Liver (tissue), 9 donors: ENCODE results near the gene DDX55. TPM values are rescaled to one million over a fixed set of nuclear protein-coding genes. Genes with fewer than 3 reads are reported as not detected.

Experiments used
- DNase-seq: peaks from one replicate; pipeline ENCODE4 v3.0.0-alpha.2; 2017; ENCODE audit warnings: low spot score
- H3K27ac ChIP-seq, 2 donors: one replicate each; pipeline ENCODE4 v1.7.0; 2013; ENCODE audit warnings: inconsistent platforms in 2 of 2, low read length in 2 of 2, control low read depth in 1 of 2, low read depth in 1 of 2, mild to moderate bottlenecking in 1 of 2
- H3K27me3 ChIP-seq, 4 donors: one replicate each; pipeline versions ENCODE4 v1.6.1 to v1.7.0; 2013; ENCODE audit warnings: low read length in 3 of 4, inconsistent platforms in 1 of 4, mild to moderate bottlenecking in 1 of 4, moderate library complexity in 1 of 4; ENCODE audit not compliant: control insufficient read depth in 4 of 4, insufficient read depth in 4 of 4
- H3K36me3 ChIP-seq, 4 donors: one replicate each; pipeline versions ENCODE4 v1.6.1 to v1.7.0; 2013; ENCODE audit warnings: low read length in 3 of 4, mild to moderate bottlenecking in 3 of 4, low read depth in 1 of 4, moderate library complexity in 1 of 4; ENCODE audit not compliant: control insufficient read depth in 4 of 4, insufficient read depth in 3 of 4
- H3K4me1 ChIP-seq, 4 donors: one replicate each; pipeline versions ENCODE4 v1.6.1 to v1.7.0; 2013; ENCODE audit warnings: low read length in 3 of 4, mild to moderate bottlenecking in 3 of 4, moderate library complexity in 1 of 4; ENCODE audit not compliant: control insufficient read depth in 4 of 4, insufficient read depth in 4 of 4
- H3K4me3 ChIP-seq, 3 donors: one replicate each; pipeline versions ENCODE4 v1.6.1 to v1.7.0; 2013; ENCODE audit warnings: low read length in 3 of 3, control low read depth in 1 of 3, low read depth in 1 of 3, mild to moderate bottlenecking in 1 of 3
- H3K9ac ChIP-seq, 2 donors: one replicate each; pipeline ENCODE4 v1.7.0; 2013; ENCODE audit warnings: low read length in 2 of 2, mild to moderate bottlenecking in 2 of 2, moderate library complexity in 2 of 2, control low read depth in 1 of 2, low read depth in 1 of 2
- H3K9me3 ChIP-seq, 4 donors: one replicate each; pipeline versions ENCODE4 v1.6.1 to v1.7.0; 2013; ENCODE audit warnings: low read length in 3 of 4; ENCODE audit not compliant: control insufficient read depth in 4 of 4
- GABPA ChIP-seq, 2 donors: IDR thresholded peaks in 1 of 2; conservative IDR thresholded peaks in 1 of 2; 2 replicates each; pipeline ENCODE4 v1.6.1; 2016; ENCODE audit warnings: antibody characterized with exemption in 2 of 2, mild to moderate bottlenecking in 1 of 2, moderate library complexity in 1 of 2
- HNF4A ChIP-seq, 2 donors: conservative IDR thresholded peaks; 2 replicates each; pipeline ENCODE4 v1.6.1; 2016; ENCODE audit warnings: antibody characterized with exemption in 2 of 2, mild to moderate bottlenecking in 2 of 2
- MAX ChIP-seq: IDR thresholded peaks from 2 replicates; pipeline ENCODE4 v1.6.1; 2016; ENCODE audit warnings: antibody characterized with exemption
- RAD21 ChIP-seq, 2 donors: IDR thresholded peaks; 2 replicates each; pipeline ENCODE4 v1.6.1; 2016; ENCODE audit warnings: antibody characterized with exemption in 2 of 2, mild to moderate bottlenecking in 2 of 2
- REST ChIP-seq: IDR thresholded peaks from 2 replicates; pipeline ENCODE4 v1.6.1; 2016; ENCODE audit warnings: antibody characterized with exemption, mild to moderate bottlenecking
- RXRA ChIP-seq, 2 donors: IDR thresholded peaks; 2 replicates each; pipeline ENCODE4 v1.6.1; 2017 to 2018; ENCODE audit warnings: antibody characterized with exemption in 2 of 2, mild to moderate bottlenecking in 1 of 2
- SP1 ChIP-seq: IDR thresholded peaks from 2 replicates; pipeline ENCODE4 v1.6.1; 2018; ENCODE audit warnings: antibody characterized with exemption, mild to moderate bottlenecking
- ZBTB33 ChIP-seq: IDR thresholded peaks from 2 replicates; pipeline ENCODE4 v1.6.1; 2016; ENCODE audit warnings: antibody characterized with exemption
- WGBS: extraction: QIAGEN DNeasy Blood & Tissue Kit; methylation state at CpG from one replicate; pipeline ENCODE4 v1.1.7; 2013; 5-methylcytosine and 5-hydroxymethylcytosine counted together
- polyA plus RNA-seq, 2 donors: library from polyadenylated mRNA; stranded (reverse) in 1 of 2; unstranded in 1 of 2; fragments of 200-250 nt in 1 of 2; fragments of >200 nt in 1 of 2; fragmentation: Nextera tagmentation in 1 of 2; extraction: Ambion mirVana in 1 of 2; gene quantifications; one replicate each; pipeline versions ENCODE4 v1.2.1 to v1.2.3, GENCODE V29; 2013 to 2015
- total RNA-seq, 2 donors: library from RNA; depleted of rRNA; stranded (reverse); fragments of >200 nt; gene quantifications; one replicate each; pipeline ENCODE4 v1.2.3, GENCODE V29; 2014
- donor health status: healthy.
- donor health status: healthy.
- donor health status: healthy.
- donor health status: healthy.
- donor health status: healthy.

DDX55 gene
- total and polyA plus RNA-seq, 4 donors = 6.9 to 13.4 (median 9.6) TPM

- no peak for TF ChIP-seq REST
Observed at GRCh38 chr12:123580772-123581171, 21.1 kb upstream of the DDX55 start (continued).

GRCh38 chr12:123591702-123592481 is 10.0 kb upstream of the DDX55 start:
- no peak for DNase-seq
- WGBS = 79% methylated on average over 8 of the region's 8 CpGs
- peaks cover 8 to 64% (median 52%) of the 10 kb centered on the region in 4 donors for H3K36me3 ChIP-seq
- H3K9ac ChIP-seq = no peak overlapping the region
- no peaks in the 10 kb centered on the region for H3K9me3 ChIP-seq
- H3K4me3 ChIP-seq = no peak overlapping the region
- no peaks in the 10 kb centered on the region for H3K27me3 ChIP-seq
- TF ChIP-seq ZBTB33 (no peak), HNF4A (conservative IDR thresholded peaks at IDR 0.05) (peak in 1 of 2 donors; percentile 43), RXRA (IDR thresholded peaks at IDR 0.05) (peak in 1 of 2 donors; percentile 51)
- peak overlapping the region in 1 of 2 donors; percentile 5 for H3K27ac ChIP-seq
- peaks cover 6 to 38% (median 34%) of the 10 kb centered on the region in 4 donors for H3K4me1 ChIP-seq

- H3K36me3 ChIP-seq = peaks cover 6 to 53% (median 41%) of the 10 kb centered on the region in 4 donors
- no peak for DNase-seq
- peaks cover 3 to 20% (median 16%) of the 10 kb centered on the region in 4 donors for H3K4me1 ChIP-seq
- no peak overlapping the region for H3K9ac ChIP-seq
- no peak overlapping the region for H3K27ac ChIP-seq
- H3K27me3 ChIP-seq = no peaks in the 10 kb centered on the region
- H3K9me3 ChIP-seq = no peaks in the 10 kb centered on the region
- peak; percentile 54 for TF ChIP-seq SP1
- TF ChIP-seq HNF4A (conservative IDR thresholded peaks at IDR 0.05) = peak; percentile 51 to 73
- no peak for TF ChIP-seq RAD21 (IDR thresholded peaks at IDR 0.05)
- TF ChIP-seq MAX = no peak
- peak; percentile 35 to 72 for TF ChIP-seq RXRA (IDR thresholded peaks at IDR 0.05)
- TF ChIP-seq GABPA (IDR thresholded peaks at IDR 0.05 in 1 of 2, conservative IDR thresholded peaks at IDR 0.05 in 1 of 2) = peak in 1 of 2 donors; percentile 21
- H3K4me3 ChIP-seq = no peak overlapping the region
Observed at GRCh38 chr12:123595729-123596128, 6.2 kb upstream of the DDX55 start.
